OCI-LY3 (cell line): ENCODE measurements around the gene PSMG2.

ENCODE experiments used
- H2AFZ ChIP-seq: fragments of 200-600, 300-600 bp; shearing (Covaris generic); 2 replicates; pipeline ENCODE4 v1.6.0; 2014; ENCODE audit warnings: antibody characterized with exemption, low read depth, low read length
- H3K27ac ChIP-seq: fragments of 200-600, 300-600 bp; sonication (generic); 2 replicates; pipeline ENCODE4 v1.5.1; 2014; ENCODE audit warnings: mild to moderate bottlenecking, low read length, moderate library complexity, mixed read lengths
- H3K27me3 ChIP-seq: fragments of 200-600, 300-600 bp; sonication (generic); 2 replicates; pipeline ENCODE4 v1.6.1; 2014; ENCODE audit warnings: low read depth, low read length, mixed read lengths
- H3K36me3 ChIP-seq: fragments of 200-600, 300-600 bp; sonication (generic); replicated peaks from 2 replicates; pipeline ENCODE3; 2014; ENCODE audit warnings: low read depth, low read length, mixed read lengths
- H3K4me1 ChIP-seq: fragments of 300-600, 200-600 bp; sonication (generic); 2 replicates; pipeline ENCODE4 v1.6.1; 2014; ENCODE audit warnings: low read length, mixed read lengths
- H3K4me2 ChIP-seq: fragments of 200-600, 300-600 bp; sonication (generic); 2 replicates; pipeline ENCODE4 v1.6.1; 2014; ENCODE audit warnings: low read length, mixed read lengths
- H3K4me3 ChIP-seq: fragments of 300-600, 200-600 bp; sonication (generic); 2 replicates; pipeline ENCODE4 v1.5.1; 2014; ENCODE audit warnings: antibody characterized with exemption, mild to moderate bottlenecking, low read length, moderate library complexity
- H3K79me2 ChIP-seq: fragments of 300-600, 200-600 bp; shearing (Covaris generic); 2 replicates; pipeline ENCODE4 v1.6.1; 2014; ENCODE audit warnings: mild to moderate bottlenecking, low read length, mixed read lengths
- H3K9ac ChIP-seq: fragments of 300-600, 200-600 bp; shearing (Covaris generic); 2 replicates; pipeline ENCODE4 v1.6.0; 2014; ENCODE audit warnings: mild to moderate bottlenecking, low read length, moderate library complexity
- H3K9me3 ChIP-seq: fragments of 200-600, 300-600 bp; shearing (Covaris generic); 2 replicates; pipeline ENCODE4 v1.6.1; 2014; ENCODE audit warnings: low read length, mixed read lengths; ENCODE audit not compliant: insufficient read depth
- H4K20me1 ChIP-seq: fragments of 200-600, 300-600 bp; sonication (generic); 2 replicates; pipeline ENCODE4 v1.6.1; 2016; ENCODE audit warnings: low read length, mixed read lengths; ENCODE audit not compliant: insufficient read depth
- CTCF ChIP-seq: fragments of 200-600, 300-600 bp; sonication (generic); IDR thresholded peaks from 2 replicates; pipeline ENCODE4 v1.5.1; 2014; ENCODE audit warnings: antibody characterized with exemption, low read length, low read depth
- EZH2phosphoT487 ChIP-seq: fragments of 200-600 bp; shearing (Covaris generic); IDR thresholded peaks from 2 replicates; pipeline ENCODE4 v1.6.1; 2018; ENCODE audit warnings: antibody characterized with exemption, mixed run types, low read depth

The PSMG2 gene

DNA sequence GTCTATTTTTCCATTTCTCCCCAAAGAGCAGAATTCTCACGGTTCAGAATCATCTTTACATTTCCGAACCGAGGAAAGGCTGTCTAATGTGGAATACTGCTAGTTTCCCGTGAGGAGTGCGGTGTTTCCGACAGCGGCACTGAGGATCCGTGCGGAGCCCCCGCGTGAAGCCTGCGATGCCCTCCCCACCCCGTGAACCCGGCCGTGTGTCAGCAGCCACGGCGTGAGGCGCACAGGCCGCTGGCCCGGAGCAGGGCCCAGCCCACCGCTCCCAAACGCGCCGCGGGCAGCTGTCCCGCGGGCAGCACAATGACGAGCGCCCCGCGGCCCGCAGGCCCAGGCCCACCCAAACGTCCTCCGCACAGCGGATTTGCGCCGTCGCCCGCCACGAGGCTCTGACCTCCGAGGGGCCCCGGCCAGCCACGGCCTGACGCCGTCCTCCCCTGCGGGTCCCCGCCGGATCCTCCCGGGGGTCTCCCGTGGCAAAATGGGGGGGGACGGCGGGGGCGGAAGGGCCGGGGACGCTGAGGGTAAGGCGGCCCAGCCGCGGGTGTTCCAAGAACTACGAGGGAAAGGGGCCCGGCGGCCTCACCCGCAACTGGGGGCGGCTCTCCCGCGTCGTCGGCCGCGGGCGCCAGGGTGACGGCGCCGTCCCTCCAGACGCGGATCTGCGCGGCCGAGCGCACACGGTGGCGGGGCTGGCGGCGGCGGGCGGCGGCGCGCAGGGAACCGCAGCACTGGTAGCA, 45.7 kb upstream of the PSMG2 start:
- Histone ChIP-seq H3K4me1 (peaks cover 13% of the 10 kb centered on the region; the same call in 1 of the 2 replicates), H2AFZ (peak overlapping the region; percentile 22; the same call in 1 of the 2 replicates), H3K27ac (no peak overlapping the region), H3K36me3 (no peaks in the 10 kb centered on the region), H3K4me2 (peak overlapping the region; percentile 80), H3K9me3 (no peaks in the 10 kb centered on the region), H3K4me3 (peak overlapping the region; percentile 87), H3K79me2 (peaks cover 26% of the 10 kb centered on the region), H3K9ac (peak overlapping the region; percentile 68), H3K27me3 (no peaks in the 10 kb centered on the region), H4K20me1 (no peaks in the 10 kb centered on the region; the same call in 1 of the 2 replicates)
- TF ChIP-seq EZH2phosphoT487 (no peak), CTCF (no peak)

DNA sequence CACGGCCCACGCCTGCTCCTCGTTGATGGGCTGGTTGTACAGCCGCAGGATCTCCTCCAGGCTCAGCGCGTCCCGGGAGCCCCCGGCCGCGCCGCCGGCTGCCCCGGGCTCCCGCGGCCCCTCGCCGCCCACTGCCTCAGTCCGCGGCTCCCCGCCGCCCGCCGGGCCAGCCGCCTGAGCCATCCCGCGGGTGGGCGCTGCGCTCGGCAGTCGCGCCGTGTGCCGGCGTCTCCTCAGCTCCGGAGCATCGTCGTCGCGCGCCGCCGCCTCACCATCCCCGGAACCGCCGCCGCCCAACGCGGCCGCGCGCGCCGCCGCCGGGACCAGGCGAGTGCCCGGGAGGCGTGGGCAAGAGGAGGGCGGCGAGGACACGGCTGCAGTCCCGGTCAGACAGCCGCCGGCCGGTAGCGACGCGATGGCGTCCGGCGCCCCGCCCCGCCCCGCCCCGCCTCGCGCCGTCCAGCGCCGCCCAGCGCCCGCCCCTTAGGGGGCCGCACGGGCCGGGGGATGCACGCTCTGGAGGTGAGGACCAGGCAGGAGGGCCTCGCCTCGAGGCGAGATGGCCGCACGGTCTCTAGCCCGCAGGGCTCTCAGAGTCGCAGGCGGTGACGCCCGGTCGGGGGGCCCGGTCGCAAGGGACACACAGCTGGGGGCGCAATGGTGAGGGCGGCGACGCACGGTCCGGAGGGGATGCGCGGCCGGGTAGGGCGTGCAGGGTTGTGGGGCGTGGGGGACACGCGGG, 45.0 kb upstream of the PSMG2 start, which contains the start of gene SPIRE1:
SPIRE1 (minus strand) TSS at position 424 of the 742 bp plus-strand sequence; CDS start at position 183, 241 bp downstream.
- H3K27ac ChIP-seq, result no peak within 1 kb of the TSS
- H3K79me2 ChIP-seq, result peaks cover 24% of the 10 kb centered on the region
- H2AFZ ChIP-seq, result peak within 1 kb of the TSS; percentile 68; the same call in 1 of the 2 replicates
- H3K4me2 ChIP-seq, result peak within 1 kb of the TSS; percentile 80
- H3K4me3 ChIP-seq, result peak within 1 kb of the TSS; percentile 87
- peak within 1 kb of the TSS; percentile 68 for H3K9ac ChIP-seq
- no peaks in the 10 kb centered on the region for H4K20me1 ChIP-seq
- TF ChIP-seq EZH2phosphoT487, result no peak
- TF ChIP-seq CTCF, result no peak
- peaks cover 13% of the 10 kb centered on the region; the same call in 1 of the 2 replicates for H3K4me1 ChIP-seq
- no peaks in the 10 kb centered on the region for H3K36me3 ChIP-seq
- no peaks in the 10 kb centered on the region for H3K9me3 ChIP-seq
- H3K27me3 ChIP-seq, result no peaks in the 10 kb centered on the region

DNA sequence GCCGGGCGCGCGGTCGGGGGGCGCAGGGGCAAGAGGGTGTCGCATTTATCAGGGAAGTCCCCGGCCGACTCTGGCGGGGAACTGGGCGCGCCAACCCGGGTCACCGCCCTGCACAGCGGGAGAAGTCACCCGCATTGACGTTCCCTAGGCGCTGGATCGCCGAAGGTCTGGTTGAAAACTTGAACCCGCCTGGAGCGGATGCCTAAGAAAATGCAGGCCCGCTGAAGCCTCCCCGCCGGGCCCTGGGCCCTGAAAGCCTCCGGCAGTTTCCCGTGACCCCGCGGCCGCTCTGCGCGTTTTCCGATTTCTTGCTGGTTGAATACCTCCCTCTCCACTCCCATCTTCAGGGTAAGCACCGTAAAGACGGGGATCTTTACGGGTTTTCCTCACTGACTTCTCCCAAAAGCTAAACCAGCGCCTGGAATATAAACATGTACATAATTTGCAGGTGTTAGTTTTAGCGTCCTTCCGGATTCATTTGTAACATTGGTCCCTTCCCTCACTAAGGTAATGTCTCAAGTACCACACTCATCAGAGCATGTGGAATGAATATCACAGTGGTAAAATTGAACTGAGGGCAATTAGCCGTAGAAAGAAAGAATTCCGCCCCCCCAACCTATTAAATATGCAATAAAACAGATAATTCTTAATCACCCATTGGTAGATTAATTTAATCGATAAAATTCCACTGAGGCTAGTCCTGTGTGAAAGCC, 44.3 kb upstream of the PSMG2 start:
- Histone ChIP-seq H2AFZ (peak overlapping the region; percentile 68; the same call in 1 of the 2 replicates), H4K20me1 (no peaks in the 10 kb centered on the region), H3K4me3 (peak overlapping the region; percentile 87), H3K9ac (no peak overlapping the region), H3K27me3 (no peaks in the 10 kb centered on the region), H3K36me3 (no peaks in the 10 kb centered on the region), H3K27ac (no peak overlapping the region), H3K79me2 (peaks cover 17% of the 10 kb centered on the region), H3K4me1 (peaks cover 9% of the 10 kb centered on the region; the same call in 1 of the 2 replicates), H3K4me2 (peak overlapping the region; percentile 73), H3K9me3 (no peaks in the 10 kb centered on the region)
- TF ChIP-seq EZH2phosphoT487 (no peak), CTCF (no peak)
